AG10803 (cell line): ENCODE data around the gene CDC42BPB.

Experiments used
- DNase-seq: peaks from one replicate; pipeline ENCODE4 v3.0.0; 2010; ENCODE audit warnings: low read depth
- H3K4me3 ChIP-seq: 2 replicates; pipeline ENCODE4 v1.5.1; 2011; ENCODE audit warnings: mild to moderate bottlenecking, low read length, control low read depth
- CTCF ChIP-seq: conservative IDR thresholded peaks from 2 replicates; pipeline ENCODE4 v1.5.1; 2011; ENCODE audit warnings: mild to moderate bottlenecking, low read length, control low read depth, inconsistent platforms

The CDC42BPB gene

GRCh38 chr14:102891111-102891510 is 166.2 kb downstream of the CDC42BPB start:
- H3K4me3 ChIP-seq, result no peak overlapping the region

GRCh38 chr14:102889615-102890014 is 167.7 kb downstream of the CDC42BPB start:
- DNase-seq, result no peak
- TF ChIP-seq CTCF, result no peak
- H3K4me3 ChIP-seq, result no peak overlapping the region

More at GRCh38 chr14:102891111-102891510, 166.2 kb downstream of the CDC42BPB start:
- TF ChIP-seq CTCF, result no peak
- no peak for DNase-seq

- DNase-seq, result no peak
- no peak for TF ChIP-seq CTCF
- H3K4me3 ChIP-seq, result no peak overlapping the region
Measured at GRCh38 chr14:102888748-102889147, 168.6 kb downstream of the CDC42BPB start.

GRCh38 chr14:102885737-102886447 is 171.5 kb downstream of the CDC42BPB start:
- no peak for TF ChIP-seq CTCF
- no peak overlapping the region for H3K4me3 ChIP-seq
- no peak for DNase-seq

GRCh38 chr14:102883554-102883953 is 173.8 kb downstream of the CDC42BPB start:
- no peak for TF ChIP-seq CTCF
- H3K4me3 ChIP-seq, result no peak overlapping the region
- DNase-seq, result no peak

- no peak for DNase-seq
- no peak overlapping the region for H3K4me3 ChIP-seq
- no peak for TF ChIP-seq CTCF
Measured at GRCh38 chr14:102883089-102883541, 174.2 kb downstream of the CDC42BPB start.
